HG03097 (cell line): ENCODE data around the gene MDH1B.
"Not testable (repeated sequence)": the region's sequence is repeated elsewhere in the genome, so short reads cannot be mapped to it uniquely, and the experiment has no call there.

Experiments
- ATAC-seq: cut with Tn5 transposase; IDR thresholded peaks from one replicate; pipeline ENCODE4 v1.9.1; 2021; ENCODE audit not compliant: unreplicated experiment, low FRiP score

Gene MDH1B

GRCh38 chr2:206765242-206766056 lies at the start of gene MDH1B, which contains the start of gene FASTKD2:
MDH1B (minus strand) TSS chr2:206765328; CDS start chr2:206765271, 57 bp downstream.
FASTKD2 (plus strand) TSS chr2:206765606; CDS start chr2:206766694, 1,088 bp downstream.
- ATAC-seq, result peak; percentile 94

- no peak for ATAC-seq
Observed at GRCh38 chr2:206814498-206814897, 49.4 kb upstream of the MDH1B start.

GRCh38 chr2:206812471-206812870 lies 47.3 kb upstream of the MDH1B start:
- ATAC-seq, result not testable (repeated sequence)

- ATAC-seq, result not testable (repeated sequence)
Observed at GRCh38 chr2:206807624-206808023, 42.5 kb upstream of the MDH1B start.

GRCh38 chr2:206805887-206806607 lies 40.9 kb upstream of the MDH1B start:
- ATAC-seq, result no peak

- no peak for ATAC-seq
Observed at GRCh38 chr2:206804326-206804725, 39.2 kb upstream of the MDH1B start.

- no peak for ATAC-seq
Observed at GRCh38 chr2:206802654-206803514, 37.8 kb upstream of the MDH1B start.

- no peak for ATAC-seq
Observed at GRCh38 chr2:206801418-206802189, 36.5 kb upstream of the MDH1B start.

GRCh38 chr2:206800506-206801417 lies 35.6 kb upstream of the MDH1B start:
- no peak for ATAC-seq

- ATAC-seq, result no peak
Observed at GRCh38 chr2:206799083-206799482, 34.0 kb upstream of the MDH1B start.

GRCh38 chr2:206798000-206798399 lies 32.9 kb upstream of the MDH1B start:
- peak; percentile 75 for ATAC-seq

GRCh38 chr2:206797376-206797775 lies 32.2 kb upstream of the MDH1B start:
- ATAC-seq, result no peak

- ATAC-seq, result no peak
Observed at GRCh38 chr2:206792645-206793044, 27.5 kb upstream of the MDH1B start.

- no peak for ATAC-seq
Observed at GRCh38 chr2:206790311-206790935, 25.3 kb upstream of the MDH1B start.

GRCh38 chr2:206784559-206785353 lies 19.6 kb upstream of the MDH1B start:
- no peak for ATAC-seq

GRCh38 chr2:206783718-206784117 lies 18.6 kb upstream of the MDH1B start:
- ATAC-seq, result no peak

GRCh38 chr2:206780671-206781070 lies 15.5 kb upstream of the MDH1B start:
- ATAC-seq, result no peak

- ATAC-seq, result no peak
Observed at GRCh38 chr2:206776432-206776831, 11.3 kb upstream of the MDH1B start.
